Stimulated activated CD4-positive, alpha-beta T cell treated with anti-CD3 and anti-CD28 coated beads, TNF-alpha, amount 100 ng/mL, for 4 hours (primary cell): ENCODE measurements around the gene HOXD11.

ENCODE experiments used
- DNase-seq, 3 experiments: peaks; one replicate each; pipeline ENCODE4 v3.0.0-alpha.2; 2020; ENCODE audit warnings: low read depth in 3 of 3

HOXD11 gene

DNA sequence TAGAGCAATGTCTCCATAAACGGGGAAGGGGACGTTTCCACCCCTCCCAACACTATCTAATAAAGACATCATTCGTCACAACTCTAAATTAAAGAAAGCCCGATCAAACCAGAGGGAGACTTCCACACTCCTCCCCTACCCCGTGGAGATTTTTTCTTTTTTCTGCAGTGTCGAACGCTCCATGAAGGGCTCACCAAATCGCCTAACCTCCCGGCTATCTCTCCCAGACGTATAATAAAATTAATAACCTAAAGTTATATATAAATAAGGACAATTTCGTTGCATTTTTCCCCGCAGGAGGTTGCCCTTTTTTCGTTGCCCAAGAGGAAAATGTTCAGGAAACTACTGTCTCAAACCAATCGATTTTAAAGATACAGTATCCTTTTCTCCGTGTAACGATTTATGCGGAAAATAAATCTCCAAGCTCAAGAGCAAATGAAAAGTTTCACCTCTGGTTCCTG is 25.7 kb upstream of the HOXD11 start:
- no peak for DNase-seq

DNA sequence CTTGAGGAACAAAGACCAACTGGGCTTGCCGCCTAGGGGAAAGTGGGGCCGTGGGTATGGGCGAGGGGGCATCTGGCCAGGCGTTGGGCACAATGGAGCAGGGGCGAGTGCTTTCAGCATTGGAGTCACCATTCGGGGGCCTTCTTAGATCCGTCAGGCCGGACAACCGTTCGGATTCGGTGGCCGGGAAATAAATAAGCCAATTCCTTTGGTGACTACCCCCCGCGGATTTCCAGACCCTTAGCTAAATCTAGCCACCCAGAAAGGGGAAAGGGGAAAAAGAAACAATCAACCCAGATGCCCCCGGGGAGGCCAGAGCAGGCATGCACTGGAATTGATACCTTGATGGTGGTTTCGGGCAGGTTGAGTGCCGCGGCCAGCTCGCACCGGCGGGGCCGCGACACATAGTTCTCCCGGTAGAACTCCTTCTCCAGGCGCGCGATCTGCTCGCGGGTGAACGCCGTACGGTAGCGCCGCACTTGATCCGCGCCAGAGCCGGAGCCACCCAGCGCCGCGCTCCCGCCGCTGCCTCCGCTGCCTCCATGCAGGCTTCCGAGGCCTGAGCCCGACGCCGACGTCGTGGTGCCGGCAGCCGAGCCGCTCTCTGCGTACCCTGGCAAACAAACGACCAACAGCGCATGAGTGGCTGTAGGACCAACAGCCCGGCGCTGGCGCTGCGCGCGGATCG is 25.1 kb upstream of the HOXD11 start:
- no peak for DNase-seq

DNA sequence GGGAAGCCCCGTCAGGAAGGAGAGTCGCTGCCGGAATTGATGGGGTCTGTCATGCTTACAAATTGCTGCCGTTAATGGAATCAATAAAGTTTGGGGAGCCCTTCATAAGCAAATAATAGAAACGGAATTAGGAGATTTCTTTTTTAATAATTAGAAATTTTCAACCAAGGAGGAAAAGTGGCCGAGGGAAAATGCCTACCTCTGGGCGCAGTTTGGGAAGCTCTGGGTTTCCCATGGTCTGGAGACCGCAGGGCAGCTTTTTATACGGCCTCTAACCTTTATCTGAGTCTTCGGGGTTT is 24.6 kb upstream of the HOXD11 start:
- DNase-seq: no peak

DNA sequence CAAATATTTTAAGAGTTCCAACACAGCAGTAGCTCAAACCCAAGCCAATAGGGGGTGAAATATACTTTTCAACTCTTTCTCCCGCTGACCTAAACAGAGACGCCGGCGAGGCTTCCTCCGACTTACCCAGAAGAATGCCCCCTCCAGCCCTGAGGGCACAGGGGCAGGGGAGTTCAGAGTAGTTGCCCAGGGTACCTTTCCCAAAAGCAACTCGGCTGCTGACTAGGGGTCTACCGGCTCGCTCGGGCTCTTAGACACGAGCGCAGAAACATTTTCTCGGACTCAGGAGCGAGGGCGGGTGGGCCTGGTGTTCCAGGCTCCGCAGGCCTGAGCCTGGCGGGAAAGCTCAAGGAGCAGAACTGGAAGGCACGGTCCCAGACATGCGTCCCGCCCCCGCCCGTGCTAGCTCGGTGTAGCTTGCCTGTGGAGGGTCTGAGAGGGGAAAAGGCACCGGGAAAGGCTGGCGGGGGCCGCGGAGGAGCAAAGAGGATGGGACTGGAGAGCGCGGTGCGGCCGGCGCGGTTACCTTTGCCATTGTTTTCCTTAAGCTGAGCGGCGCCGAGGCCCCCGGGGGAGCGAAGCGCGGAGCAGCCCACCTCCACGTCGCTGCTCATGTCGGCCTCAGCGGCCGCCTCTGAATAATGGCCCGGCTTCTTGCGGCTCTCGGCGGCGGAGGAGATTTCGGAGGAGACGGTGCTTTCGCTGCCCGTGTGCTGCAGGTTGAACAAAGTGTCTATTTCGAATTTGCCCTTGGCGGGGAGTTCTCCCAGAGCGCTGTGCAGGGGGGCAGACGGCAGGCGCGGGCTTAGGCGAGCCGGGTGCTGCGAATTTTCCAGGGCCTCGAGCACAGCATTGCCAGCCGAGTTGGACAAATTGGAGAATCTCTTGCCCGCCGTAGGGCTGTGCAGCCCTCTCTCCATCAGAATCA is 24.0 kb upstream of the HOXD11 start:
- DNase-seq: no peak

DNA sequence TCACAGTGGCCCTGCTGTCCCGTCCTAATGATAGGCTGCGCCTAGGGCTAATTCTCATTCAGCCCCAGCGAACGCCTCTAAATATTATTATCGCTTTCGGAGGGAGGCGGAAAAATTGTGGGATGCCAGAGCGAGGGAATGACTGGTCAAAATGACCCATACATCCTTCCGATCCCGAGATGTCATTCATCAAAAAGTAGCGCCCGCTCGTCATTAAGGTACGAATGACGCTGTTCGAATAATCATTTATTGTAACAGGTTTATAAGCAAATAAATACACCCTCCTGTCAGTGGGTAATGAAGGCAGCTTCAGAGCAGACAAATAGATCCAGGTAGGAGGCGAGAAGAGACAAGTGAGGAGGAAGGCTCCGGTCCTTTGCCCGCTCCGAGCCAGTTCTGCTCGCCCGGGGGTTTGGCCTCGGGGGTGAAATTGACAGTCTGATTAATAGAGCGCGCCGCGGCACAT is 23.3 kb upstream of the HOXD11 start, which contains the start of gene EVX2:
EVX2 (minus strand) TSS at position 167 of the 466 bp plus-strand sequence. CDS start 186 bp downstream, outside the sequence.
- DNase-seq: no peak

DNA sequence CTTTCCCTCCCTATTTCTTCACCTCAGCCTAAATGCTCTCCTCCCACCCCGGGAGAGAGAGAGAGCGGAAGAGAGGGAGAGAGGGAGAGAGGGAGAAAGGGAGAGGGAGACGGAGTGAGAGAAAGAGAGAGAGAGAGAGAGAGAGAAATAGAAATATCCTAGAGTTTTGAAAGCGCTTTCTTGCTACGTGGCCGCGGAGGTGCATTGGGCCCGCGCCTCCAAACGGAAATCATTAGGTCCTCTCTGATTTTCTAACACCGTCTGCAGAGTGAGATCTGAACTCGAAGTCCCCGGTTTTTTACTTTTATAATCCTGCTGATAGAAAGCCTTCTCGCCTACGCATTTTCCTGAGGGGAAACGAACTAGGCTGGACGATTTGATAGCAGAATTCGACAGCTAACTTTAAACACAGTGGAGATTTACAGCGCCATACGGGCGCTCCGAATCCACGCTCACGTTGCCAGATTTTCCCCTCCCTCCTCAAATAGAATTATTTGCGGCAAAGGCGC is 22.4 kb upstream of the HOXD11 start:
- DNase-seq: no peak

DNA sequence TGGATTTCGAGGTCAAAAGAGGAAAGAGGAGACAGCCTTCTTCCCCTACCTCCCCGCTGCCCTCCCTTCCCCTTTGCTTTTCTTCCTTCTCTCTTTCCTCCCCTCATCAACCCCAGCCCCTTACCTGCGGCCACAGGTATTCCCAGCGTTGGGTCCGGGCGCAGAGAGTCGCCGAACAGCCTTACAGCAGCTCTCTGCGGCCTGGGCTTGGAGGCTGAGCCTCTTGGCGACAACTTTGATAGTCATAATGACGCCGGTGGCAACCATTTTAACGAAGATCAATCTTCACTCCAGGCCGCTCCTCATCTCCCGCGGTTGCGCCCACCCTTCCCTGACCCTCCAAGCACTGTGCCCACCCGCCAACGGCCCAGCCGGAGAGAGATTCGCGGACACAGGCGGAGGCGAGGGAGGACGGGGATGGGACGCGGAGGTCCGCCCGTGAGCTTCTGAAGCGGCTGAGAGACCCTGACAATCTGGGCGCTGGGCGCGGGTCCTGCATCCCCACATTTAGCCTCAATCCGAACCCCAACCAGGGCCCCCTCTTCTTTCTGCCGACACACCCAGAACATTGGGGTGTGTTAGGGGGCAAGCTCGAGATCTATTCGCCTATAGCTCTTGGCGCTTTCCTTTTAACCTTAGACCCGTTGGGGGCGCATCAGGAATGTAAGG is 21.8 kb upstream of the HOXD11 start:
- no peak for DNase-seq

DNA sequence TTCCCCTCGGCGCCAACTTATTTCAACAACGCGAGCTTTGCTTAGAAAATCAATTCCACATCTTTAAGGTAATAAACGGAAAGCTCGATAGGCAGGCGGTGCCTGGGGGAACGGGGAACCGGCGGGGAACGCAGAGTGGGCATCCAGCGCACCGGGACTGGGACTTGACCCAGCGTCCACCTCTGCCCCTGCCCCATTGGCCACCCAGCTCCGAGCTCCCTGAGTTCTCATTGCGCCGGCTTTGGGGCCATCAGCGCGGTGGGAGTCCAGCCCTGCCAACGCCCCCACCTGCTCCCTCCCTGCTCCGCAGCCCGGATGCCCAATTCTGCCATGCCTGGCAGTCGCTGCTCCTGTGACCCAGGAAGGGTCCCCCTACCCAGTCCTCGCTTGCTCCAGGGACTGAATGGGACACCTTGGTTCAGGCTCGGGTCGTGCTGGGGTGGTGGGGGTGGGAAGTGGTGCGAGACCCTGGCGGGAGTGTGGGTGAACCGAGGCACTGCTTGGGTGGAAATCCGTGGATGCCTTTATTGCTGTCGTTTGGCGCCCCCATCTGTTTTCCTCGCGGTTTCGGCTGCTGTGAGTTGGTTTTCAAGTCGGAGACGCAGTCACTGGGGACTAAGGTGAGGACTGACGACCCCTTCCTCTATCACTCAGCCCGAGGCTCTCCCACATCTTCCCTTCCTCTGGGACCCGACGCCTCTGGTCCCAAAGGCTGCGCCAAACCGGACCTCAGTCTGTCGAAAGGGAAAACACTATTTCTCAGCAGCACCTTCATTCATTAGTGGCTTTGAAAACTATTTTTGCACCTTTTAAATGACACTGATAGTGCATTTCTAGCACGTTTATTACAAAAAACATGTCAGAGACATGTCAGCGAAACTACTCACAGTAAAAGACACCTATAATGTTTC is 21.0 kb upstream of the HOXD11 start:
- no peak for DNase-seq

DNA sequence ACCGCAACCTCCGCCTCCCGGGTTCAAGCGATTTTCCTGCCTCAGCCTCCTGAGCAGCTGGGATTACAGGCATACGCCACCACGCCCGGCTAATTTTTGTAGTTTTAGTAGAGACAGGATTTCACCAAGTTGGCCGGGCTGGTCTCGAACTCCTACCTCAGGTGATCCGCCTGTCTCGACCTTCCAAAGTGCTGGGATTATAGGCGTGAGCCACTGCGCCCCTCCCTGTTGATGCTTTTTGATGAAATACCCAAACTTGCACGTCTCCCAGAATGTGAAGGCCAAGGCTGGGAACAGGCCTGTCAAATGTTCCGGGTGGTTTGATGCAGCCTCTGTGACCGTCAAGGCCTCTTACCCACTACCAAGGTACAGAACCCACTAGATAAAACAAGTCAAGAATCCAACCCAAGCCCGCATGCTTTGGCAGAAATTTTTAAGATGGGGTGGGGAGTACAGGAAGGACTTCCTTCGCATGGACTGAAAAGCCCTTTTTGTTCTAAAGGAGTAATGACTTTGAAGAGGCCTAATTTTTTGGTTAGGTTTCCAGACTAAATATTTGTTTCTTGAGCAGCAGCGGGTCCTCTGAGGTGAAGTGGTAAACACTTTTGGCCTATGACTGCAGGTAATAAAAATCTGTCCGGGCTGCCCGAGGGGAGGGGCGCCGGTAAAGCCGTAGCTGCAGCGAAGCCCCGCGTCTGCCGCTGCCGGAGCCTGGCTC is 19.6 kb upstream of the HOXD11 start:
- no peak for DNase-seq

DNA sequence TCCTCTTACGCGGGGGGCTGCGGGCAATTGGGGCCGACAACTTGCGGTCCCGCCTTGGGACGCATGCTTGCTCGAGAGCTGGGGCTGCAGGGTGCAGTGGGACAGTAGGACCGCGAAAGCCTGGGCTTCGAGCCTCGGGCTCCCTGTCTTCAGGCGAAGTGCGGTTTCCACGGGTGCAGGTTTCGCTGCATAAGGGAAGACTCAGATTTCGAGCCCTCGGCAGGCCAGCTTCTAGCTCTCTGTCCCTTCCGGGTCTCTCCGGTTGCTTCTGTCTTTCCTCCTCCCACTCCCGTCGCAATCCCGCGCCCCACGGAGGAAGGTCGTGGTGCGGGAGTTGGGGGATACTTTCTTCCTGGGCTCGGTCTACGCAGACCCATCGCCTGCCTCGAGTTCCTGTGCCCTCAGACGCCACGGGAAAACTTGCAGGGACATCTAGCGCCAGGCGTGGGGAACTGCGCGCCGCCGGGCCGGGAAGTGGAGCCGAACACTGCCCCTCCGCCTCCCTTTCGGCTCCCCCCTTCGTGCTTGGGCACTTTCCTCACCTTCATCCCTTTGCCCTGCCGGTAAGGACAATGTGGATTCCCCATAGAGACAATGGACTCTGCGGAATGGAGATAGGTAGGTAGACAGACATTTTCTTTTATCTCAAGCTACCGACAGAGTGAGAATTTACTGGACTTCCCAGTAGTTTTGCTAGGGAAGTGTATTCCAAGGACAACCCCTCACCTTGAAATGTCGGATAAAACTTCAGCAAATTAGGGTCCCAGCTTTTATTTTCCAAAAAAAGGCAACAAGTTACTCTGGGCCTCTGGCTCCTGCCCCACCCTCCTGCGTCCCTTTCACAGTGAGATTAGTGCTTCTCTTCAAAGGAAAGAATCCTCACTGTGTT is 18.8 kb upstream of the HOXD11 start:
- no peak for DNase-seq

DNA sequence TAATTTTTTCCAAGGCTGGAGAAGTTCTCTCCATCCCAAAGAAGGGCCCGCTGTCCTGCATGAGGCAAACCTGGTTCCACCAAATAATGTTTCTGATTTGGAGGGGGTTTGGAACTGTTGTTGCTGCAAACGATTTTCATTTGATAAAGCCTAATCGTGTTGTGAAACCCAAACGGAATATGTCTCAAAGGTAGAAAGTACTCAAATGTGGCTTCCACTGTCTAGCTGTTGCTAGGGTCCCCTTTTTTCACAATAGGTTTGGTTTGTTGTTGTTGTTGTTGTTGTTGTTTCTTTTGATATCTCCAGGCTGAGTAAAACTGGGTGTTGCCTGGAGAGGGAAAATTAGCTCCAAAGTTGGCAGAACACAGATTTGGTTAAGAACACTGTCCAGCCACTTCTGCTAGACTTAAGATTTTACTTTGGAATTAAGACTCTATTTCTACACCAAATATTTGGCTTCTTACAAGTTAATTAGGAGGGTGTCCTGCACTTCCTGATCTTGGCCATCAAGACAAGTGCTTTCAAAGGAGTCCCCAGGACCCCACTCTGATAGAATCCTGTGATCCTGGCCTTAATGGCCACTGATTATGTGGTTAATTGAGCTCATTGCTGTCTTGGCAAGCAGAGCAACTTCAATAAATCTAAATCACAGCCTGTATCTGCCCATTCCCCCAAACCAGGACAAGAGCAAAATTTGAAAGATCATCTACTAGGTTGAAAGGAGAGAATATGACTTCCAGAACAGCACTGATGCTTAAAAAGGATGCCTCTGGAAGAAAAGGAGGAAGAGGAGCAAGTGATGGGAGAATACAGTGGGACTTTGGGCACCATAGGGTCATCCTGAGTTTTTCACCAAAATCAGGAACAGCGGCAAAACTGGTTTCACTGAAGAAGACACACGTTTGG is 17.9 kb upstream of the HOXD11 start:
- DNase-seq: no peak

DNA sequence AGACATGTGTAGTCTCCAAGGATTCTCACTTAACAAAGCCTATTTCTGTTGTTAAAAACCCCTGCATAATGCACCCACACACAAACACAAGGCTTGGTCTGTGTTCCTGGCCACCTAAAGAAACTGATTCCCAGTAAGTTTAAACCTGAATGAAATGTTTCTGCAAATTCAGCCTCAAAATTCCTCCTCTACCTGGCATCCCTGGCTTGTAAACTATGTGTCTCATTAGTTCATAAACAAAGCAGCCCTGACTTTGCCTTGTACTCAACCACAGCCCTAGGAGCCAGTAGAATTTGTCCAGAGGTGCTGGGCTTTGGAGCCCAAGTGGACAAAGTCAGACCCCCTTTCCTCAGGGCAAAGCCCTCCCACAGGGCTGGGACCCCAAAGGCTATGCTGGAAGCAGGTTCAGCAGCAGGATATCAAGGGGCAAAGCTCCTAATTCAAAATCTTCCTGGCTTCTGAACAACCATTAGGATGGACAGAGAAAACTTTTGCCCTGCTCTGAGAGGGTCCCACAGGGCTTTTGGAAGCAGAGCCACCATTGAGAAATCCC is 17.2 kb upstream of the HOXD11 start:
- DNase-seq: no peak

DNA sequence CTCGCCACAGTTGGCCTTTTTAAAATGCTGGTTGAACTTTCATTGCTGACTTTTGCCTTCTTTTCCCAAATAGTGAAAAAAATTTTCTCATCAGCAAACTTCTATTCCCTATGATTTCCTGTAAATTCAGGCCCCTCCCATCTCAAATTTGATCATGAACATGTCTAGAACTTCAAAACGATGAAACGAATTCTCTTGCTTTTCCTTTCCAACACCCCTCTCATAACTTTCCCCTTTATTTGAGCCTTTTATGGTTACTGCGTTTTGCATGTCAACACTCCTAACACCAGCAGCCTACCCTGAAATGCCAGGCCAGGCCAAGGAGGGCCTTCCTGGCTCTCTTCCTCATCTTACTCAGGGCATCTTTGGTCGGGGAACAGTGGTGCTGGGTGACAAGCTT is 16.2 kb upstream of the HOXD11 start:
- DNase-seq: no peak

DNA sequence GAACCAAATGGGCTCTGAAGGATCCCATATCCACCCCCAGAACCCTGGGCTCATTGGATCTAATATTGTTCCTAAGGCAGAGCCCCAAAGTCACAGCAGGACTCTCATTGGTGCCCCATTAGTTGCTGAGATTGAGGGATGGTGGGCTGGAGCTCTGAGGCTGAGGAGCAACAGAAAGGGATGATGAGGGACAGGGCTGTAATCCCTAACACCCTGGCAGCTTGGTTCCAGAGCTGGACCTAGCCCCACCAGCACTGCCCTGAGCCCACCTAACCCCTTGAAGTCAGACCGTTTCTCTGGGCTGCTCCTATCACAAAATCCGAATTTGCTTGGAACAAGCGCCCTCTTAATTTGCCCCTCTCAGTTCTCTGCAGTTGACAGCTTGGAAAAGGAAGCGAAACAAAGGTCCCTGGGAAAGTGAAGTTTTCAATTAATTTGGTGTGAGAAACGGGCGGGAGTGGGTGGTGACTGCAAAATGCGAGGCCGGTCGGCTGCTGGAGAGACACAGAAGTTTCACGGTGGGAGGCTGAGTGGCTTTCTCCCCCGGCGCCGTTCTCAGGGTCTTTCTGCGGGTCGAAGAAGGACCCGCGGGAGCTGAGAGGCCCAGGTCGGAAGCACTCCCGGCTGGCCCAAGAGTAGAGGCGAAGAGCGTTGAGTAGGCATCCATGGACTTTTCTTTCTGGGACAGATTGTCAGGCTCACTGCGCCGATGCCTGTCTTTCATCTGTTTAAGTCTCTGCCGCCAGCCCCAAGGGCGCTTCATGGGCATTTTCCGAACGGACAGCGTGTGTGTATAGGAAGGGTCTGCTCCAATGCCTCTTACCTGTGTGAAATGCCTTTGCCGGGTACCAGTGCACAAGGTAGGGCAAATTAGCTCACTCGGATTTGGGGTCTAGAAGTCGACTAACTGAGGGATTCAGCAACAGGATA is 15.5 kb upstream of the HOXD11 start:
- DNase-seq: no peak

DNA sequence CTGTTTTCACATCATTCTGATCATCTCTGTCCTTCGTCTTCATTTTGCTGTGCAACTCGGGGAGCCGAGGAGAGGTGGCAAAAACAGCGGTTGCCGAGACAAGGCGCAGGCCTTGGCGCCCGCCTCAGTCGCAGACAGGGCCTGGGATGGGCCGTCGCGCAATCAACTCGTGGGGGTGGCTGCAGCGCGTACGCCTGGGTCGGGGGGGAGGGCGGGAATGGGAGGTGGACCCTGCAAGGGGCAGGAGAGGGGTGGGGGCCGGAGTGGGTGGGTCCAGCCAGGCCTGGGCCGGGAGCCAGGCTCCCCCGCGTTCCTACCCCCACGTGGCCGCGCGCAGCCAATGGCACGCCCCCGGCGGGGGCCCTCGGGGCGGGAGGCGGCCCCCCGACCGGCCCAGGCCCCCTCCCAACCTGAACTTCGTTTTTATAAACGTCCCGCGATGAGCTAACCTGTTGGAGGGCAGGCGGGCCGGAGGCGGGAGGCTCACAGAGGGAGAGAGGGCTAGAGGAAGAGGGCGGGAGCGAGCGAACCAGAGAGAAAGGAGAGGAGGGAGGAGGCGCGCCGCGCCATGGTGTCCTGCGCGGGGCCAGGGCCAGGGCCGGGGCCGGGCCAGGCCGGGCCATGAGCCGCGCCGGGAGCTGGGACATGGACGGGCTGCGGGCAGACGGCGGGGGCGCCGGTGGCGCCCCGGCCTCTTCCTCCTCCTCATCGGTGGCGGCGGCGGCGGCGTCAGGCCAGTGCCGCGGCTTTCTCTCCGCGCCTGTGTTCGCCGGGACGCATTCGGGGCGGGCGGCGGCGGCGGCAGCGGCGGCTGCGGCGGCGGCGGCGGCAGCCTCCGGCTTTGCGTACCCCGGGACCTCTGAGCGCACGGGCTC is 14.6 kb upstream of the HOXD11 start, which contains the start of gene HOXD13:
HOXD13 (plus strand) TSS at position 452 of the 875 bp plus-strand sequence; CDS start at position 622, 170 bp downstream.
- no peak for DNase-seq
